DMS79 treated with DMSO at 0.1 percent for 48 hours (cell line): Measurements from ENCODE around the gene ZNF277.
"Not testable (repeated sequence)": the region's sequence is repeated elsewhere in the genome, so short reads cannot be mapped to it uniquely, and the experiment has no call there.

Experiments used
- DNase-seq: peaks from one replicate; lab custom pipeline; 2025; lab: John Stamatoyannopoulos, UW

The ZNF277 gene

GRCh38 chr7:112211348-112211907 is 4.9 kb downstream of the ZNF277 start:
- DNase-seq = peak; percentile 26

- DNase-seq = no peak
Observed at GRCh38 chr7:112212571-112212970, 6.1 kb downstream of the ZNF277 start.

GRCh38 chr7:112213735-112214134 is 7.2 kb downstream of the ZNF277 start:
- DNase-seq = no peak

- no peak for DNase-seq
Observed at GRCh38 chr7:112214268-112214667, 7.8 kb downstream of the ZNF277 start.

- DNase-seq = no peak
Observed at GRCh38 chr7:112214883-112215282, 8.4 kb downstream of the ZNF277 start.

GRCh38 chr7:112215787-112216186 is 9.3 kb downstream of the ZNF277 start:
- DNase-seq = no peak

GRCh38 chr7:112220877-112221434 is 14.5 kb downstream of the ZNF277 start:
- no peak for DNase-seq

GRCh38 chr7:112223310-112223709 is 16.8 kb downstream of the ZNF277 start:
- DNase-seq = no peak

GRCh38 chr7:112224186-112224585 is 17.7 kb downstream of the ZNF277 start:
- no peak for DNase-seq

GRCh38 chr7:112225006-112225405 is 18.5 kb downstream of the ZNF277 start:
- no peak for DNase-seq

- no peak for DNase-seq
Observed at GRCh38 chr7:112226701-112227276, 20.3 kb downstream of the ZNF277 start.

- no peak for DNase-seq
Observed at GRCh38 chr7:112228632-112229031, 22.1 kb downstream of the ZNF277 start.

- DNase-seq = no peak
Observed at GRCh38 chr7:112232212-112232978, 25.9 kb downstream of the ZNF277 start.

GRCh38 chr7:112233048-112233697 is 26.7 kb downstream of the ZNF277 start:
- no peak for DNase-seq

- no peak for DNase-seq
Observed at GRCh38 chr7:112234147-112234546, 27.7 kb downstream of the ZNF277 start.

GRCh38 chr7:112236597-112236996 is 30.1 kb downstream of the ZNF277 start:
- DNase-seq = no peak

GRCh38 chr7:112238330-112238729 is 31.8 kb downstream of the ZNF277 start:
- DNase-seq = no peak

- no peak for DNase-seq
Observed at GRCh38 chr7:112238852-112239610, 32.5 kb downstream of the ZNF277 start.

- DNase-seq = no peak
Observed at GRCh38 chr7:112248598-112248997, 42.1 kb downstream of the ZNF277 start.

- not testable (repeated sequence) for DNase-seq
Observed at GRCh38 chr7:112249967-112250366, 43.5 kb downstream of the ZNF277 start.

- no peak for DNase-seq
Observed at GRCh38 chr7:112252141-112252540, 45.6 kb downstream of the ZNF277 start.

- no peak for DNase-seq
Observed at GRCh38 chr7:112252691-112253090, 46.2 kb downstream of the ZNF277 start.
